Stimulated activated CD8-positive, alpha-beta memory T cell treated with anti-CD3 and anti-CD28 coated beads, Interleukin-7, amount 100 ng/mL, for 48 hours (primary cell): ENCODE results near the gene ZACN.
"Not testable (repeated sequence)": the region's sequence is repeated elsewhere in the genome, so short reads cannot be mapped to it uniquely, and the experiment has no call there.

Experiments used
- DNase-seq, 2 donors: peaks; one replicate each; pipeline ENCODE4 v3.0.0-alpha.2; 2020; ENCODE audit warnings: low read depth in 1 of 2; ENCODE audit errors: extremely low read depth in 1 of 2

The ZACN gene

GRCh38 chr17:76053246-76054111, 25.5 kb upstream of the ZACN start:
- DNase-seq = no peak

- DNase-seq = no peak
Measured at GRCh38 chr17:76054112-76054476, 24.9 kb upstream of the ZACN start.

- no peak for DNase-seq
Measured at GRCh38 chr17:76056882-76057281, 22.1 kb upstream of the ZACN start.

GRCh38 chr17:76058264-76058663, 20.7 kb upstream of the ZACN start:
- not testable (repeated sequence) for DNase-seq

- no peak for DNase-seq
Measured at GRCh38 chr17:76063875-76064546, 15.0 kb upstream of the ZACN start.

- DNase-seq = no peak
Measured at GRCh38 chr17:76065775-76066174, 13.2 kb upstream of the ZACN start.

GRCh38 chr17:76071531-76072147, 7.3 kb upstream of the ZACN start:
- DNase-seq = no peak

- peak; percentile 77 to 87 for DNase-seq
Measured at GRCh38 chr17:76072148-76072858, 6.7 kb upstream of the ZACN start, which contains the start of gene SRP68. Gene SRP68 (minus strand): TSS chr17:76072517. CDS start chr17:76072491, 26 bp downstream.

GRCh38 chr17:76074390-76075363, 4.3 kb upstream of the ZACN start, which contains the start of gene GALR2:
Gene GALR2 (plus strand): TSS chr17:76074781. CDS start chr17:76074884, 103 bp downstream.
- DNase-seq = no peak

- DNase-seq = no peak
Measured at GRCh38 chr17:76075364-76076145, 3.4 kb upstream of the ZACN start.

- DNase-seq = no peak
Measured at GRCh38 chr17:76076146-76076764, 2.7 kb upstream of the ZACN start.

GRCh38 chr17:76076765-76077583, 2.0 kb upstream of the ZACN start:
- DNase-seq = no peak

GRCh38 chr17:76077584-76078110, 1.3 kb upstream of the ZACN start:
- DNase-seq = no peak

GRCh38 chr17:76078370-76078769, 612 bp upstream of the ZACN start:
- not testable (repeated sequence) for DNase-seq

- DNase-seq = no peak
Measured at GRCh38 chr17:76079535-76079955, 563 bp downstream of the ZACN start.

GRCh38 chr17:76079956-76080767, 1.2 kb downstream of the ZACN start:
- DNase-seq = no peak
